Esophagus muscularis mucosa (tissue), 4 donors: ENCODE data around the gene USP6.
"Not testable (repeated sequence)": the region's sequence is repeated elsewhere in the genome, so short reads cannot be mapped to it uniquely, and the experiment has no call there.

Experiments used
- EP300 ChIP-seq: sonication (generic); formaldehyde crosslinking; IDR thresholded peaks from one replicate; pipeline ENCODE4 v1.6.1; 2017; ENCODE audit warnings: antibody characterized with exemption
- POLR2A ChIP-seq: fragments of 450-650 bp; IDR thresholded peaks from one replicate; pipeline ENCODE4 v1.6.1; 2017; ENCODE audit warnings: antibody characterized with exemption, moderate library complexity, mild to moderate bottlenecking, low read depth
- POLR2AphosphoS5 ChIP-seq, 2 donors: sonication (generic); formaldehyde crosslinking; IDR thresholded peaks; one replicate each; pipeline ENCODE4 v1.6.1; 2017; ENCODE audit warnings: antibody characterized with exemption in 2 of 2
- TF ChIP-seq, protein P1 (sequence below), 3 experiments: fragments of 200-600 bp in 2 of 3; fragments of 450-650 bp in 1 of 3; sonication (generic) in 2 of 3; IDR thresholded peaks; one replicate each; pipeline ENCODE4 v1.5.1; 2017 to 2019; ENCODE audit warnings: antibody characterized with exemption in 3 of 3, mild to moderate bottlenecking in 2 of 3, moderate library complexity in 1 of 3

DNA sequence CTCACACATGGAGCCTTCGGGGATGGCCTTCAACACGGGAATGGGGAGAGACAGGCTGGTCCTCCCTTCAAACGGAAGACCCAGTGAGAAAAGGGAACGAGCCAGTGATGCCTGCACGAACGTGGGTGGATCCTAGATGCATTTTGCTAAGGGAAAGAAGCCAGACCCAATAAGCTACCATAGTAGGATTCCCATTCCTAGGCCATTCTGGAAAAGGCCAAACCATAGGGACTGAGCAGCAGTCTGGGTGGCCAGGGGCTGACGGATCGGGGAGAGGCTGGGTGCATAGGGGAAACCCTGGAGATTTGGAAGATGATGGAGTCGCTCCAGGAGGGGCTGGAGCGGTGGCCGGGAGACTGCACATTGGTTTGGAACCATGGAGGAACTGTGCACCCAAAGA is 18.7 kb downstream of the USP6 start:
- TF ChIP-seq, protein P1, sequence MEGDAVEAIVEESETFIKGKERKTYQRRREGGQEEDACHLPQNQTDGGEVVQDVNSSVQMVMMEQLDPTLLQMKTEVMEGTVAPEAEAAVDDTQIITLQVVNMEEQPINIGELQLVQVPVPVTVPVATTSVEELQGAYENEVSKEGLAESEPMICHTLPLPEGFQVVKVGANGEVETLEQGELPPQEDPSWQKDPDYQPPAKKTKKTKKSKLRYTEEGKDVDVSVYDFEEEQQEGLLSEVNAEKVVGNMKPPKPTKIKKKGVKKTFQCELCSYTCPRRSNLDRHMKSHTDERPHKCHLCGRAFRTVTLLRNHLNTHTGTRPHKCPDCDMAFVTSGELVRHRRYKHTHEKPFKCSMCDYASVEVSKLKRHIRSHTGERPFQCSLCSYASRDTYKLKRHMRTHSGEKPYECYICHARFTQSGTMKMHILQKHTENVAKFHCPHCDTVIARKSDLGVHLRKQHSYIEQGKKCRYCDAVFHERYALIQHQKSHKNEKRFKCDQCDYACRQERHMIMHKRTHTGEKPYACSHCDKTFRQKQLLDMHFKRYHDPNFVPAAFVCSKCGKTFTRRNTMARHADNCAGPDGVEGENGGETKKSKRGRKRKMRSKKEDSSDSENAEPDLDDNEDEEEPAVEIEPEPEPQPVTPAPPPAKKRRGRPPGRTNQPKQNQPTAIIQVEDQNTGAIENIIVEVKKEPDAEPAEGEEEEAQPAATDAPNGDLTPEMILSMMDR (IDR thresholded peaks at IDR 0.05): not testable (repeated sequence)
- not testable (repeated sequence) for TF ChIP-seq POLR2AphosphoS5 (IDR thresholded peaks at IDR 0.05); EP300; POLR2A
